Prostate gland (tissue), 2 donors: Measurements from ENCODE around the gene RSAD2.

Experiments
- POLR2A ChIP-seq: fragments of 450-650 bp; IDR thresholded peaks from one replicate; pipeline ENCODE4 v1.6.1; 2016; ENCODE audit warnings: antibody characterized with exemption, mild to moderate bottlenecking
- POLR2AphosphoS5 ChIP-seq: sonication (generic); formaldehyde crosslinking; IDR thresholded peaks from one replicate; pipeline ENCODE4 v1.6.1; 2017; ENCODE audit warnings: antibody characterized with exemption
- TF ChIP-seq, protein P1 (sequence below), 4 experiments: fragments of 200-600 bp in 2 of 4; fragments of 450-650 bp in 2 of 4; sonication (generic) in 2 of 4; IDR thresholded peaks; 1 replicate in 3 of 4; 2 replicates in 1 of 4; pipeline ENCODE4 v1.5.1; 2016 to 2019; ENCODE audit warnings: antibody characterized with exemption in 4 of 4, mild to moderate bottlenecking in 2 of 4, moderate library complexity in 2 of 4

DNA sequence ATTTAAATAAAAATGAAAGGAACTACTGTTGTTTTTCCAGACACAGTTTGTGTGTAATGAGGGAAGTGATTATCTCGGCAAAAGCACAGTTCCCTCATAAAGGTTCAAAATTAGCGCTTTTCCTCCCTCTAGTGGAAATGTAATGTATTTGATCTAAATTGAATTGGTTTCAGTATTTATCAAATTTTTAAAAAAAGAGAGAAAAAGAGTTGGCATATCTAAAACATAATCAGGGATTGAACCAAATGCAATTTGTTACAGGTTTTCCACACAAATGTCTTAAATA, 49.3 kb upstream of the RSAD2 start:
- TF ChIP-seq, protein P1, sequence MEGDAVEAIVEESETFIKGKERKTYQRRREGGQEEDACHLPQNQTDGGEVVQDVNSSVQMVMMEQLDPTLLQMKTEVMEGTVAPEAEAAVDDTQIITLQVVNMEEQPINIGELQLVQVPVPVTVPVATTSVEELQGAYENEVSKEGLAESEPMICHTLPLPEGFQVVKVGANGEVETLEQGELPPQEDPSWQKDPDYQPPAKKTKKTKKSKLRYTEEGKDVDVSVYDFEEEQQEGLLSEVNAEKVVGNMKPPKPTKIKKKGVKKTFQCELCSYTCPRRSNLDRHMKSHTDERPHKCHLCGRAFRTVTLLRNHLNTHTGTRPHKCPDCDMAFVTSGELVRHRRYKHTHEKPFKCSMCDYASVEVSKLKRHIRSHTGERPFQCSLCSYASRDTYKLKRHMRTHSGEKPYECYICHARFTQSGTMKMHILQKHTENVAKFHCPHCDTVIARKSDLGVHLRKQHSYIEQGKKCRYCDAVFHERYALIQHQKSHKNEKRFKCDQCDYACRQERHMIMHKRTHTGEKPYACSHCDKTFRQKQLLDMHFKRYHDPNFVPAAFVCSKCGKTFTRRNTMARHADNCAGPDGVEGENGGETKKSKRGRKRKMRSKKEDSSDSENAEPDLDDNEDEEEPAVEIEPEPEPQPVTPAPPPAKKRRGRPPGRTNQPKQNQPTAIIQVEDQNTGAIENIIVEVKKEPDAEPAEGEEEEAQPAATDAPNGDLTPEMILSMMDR (IDR thresholded peaks at IDR 0.05) = peak in 3 of 4 experiments; percentile 35 to 53 (median 46)
- TF ChIP-seq POLR2A (no peak), POLR2AphosphoS5 (no peak)
